NCI-H187 (cell line): ENCODE results near the gene GNA14.
"Not testable (repeated sequence)": the region's sequence is repeated elsewhere in the genome, so short reads cannot be mapped to it uniquely, and the experiment has no call there.

Experiments
- DNase-seq, 2 experiments: peaks; one replicate each; lab custom pipeline; 2025; lab: John Stamatoyannopoulos, UW

GNA14 gene

GRCh38 chr9:77402286-77402685 is 245.8 kb downstream of the GNA14 start:
- DNase-seq: no peak

GRCh38 chr9:77399964-77400363 is 248.2 kb downstream of the GNA14 start:
- DNase-seq: no peak

- not testable (repeated sequence) for DNase-seq
Observed at GRCh38 chr9:77398581-77398980, 249.5 kb downstream of the GNA14 start.

GRCh38 chr9:77392328-77392727 is 255.8 kb downstream of the GNA14 start:
- DNase-seq: no peak

GRCh38 chr9:77391834-77392233 is 256.3 kb downstream of the GNA14 start:
- no peak for DNase-seq

- DNase-seq: no peak
Observed at GRCh38 chr9:77386187-77386586, 261.9 kb downstream of the GNA14 start.

- no peak for DNase-seq
Observed at GRCh38 chr9:77384406-77384805, 263.7 kb downstream of the GNA14 start.

- no peak for DNase-seq
Observed at GRCh38 chr9:77375956-77376532, 272.1 kb downstream of the GNA14 start.

GRCh38 chr9:77374266-77374665 is 273.9 kb downstream of the GNA14 start:
- no peak for DNase-seq
